HepG2 (cell line): ENCODE results near the gene VAT1L. TPM values are rescaled to one million over a fixed set of nuclear protein-coding genes. Genes with fewer than 3 reads are reported as not detected.

Experiments
- ELF3 ChIP-seq: IDR thresholded peaks from 2 replicates; pipeline ENCODE4 v1.6.1; 2016; ENCODE audit warnings: missing genetic modification reagents, missing compliant biosample characterization
- FOXA3 ChIP-seq: IDR thresholded peaks from 2 replicates; pipeline ENCODE4 v1.6.1; 2016; ENCODE audit warnings: missing genetic modification reagents, missing compliant biosample characterization
- HMG20A ChIP-seq: IDR thresholded peaks from 2 replicates; pipeline ENCODE4 v1.6.1; 2016; ENCODE audit warnings: borderline replicate concordance
- KLF9 ChIP-seq: IDR thresholded peaks from 2 replicates; pipeline ENCODE4 v1.6.1; 2016; ENCODE audit warnings: low read depth
- MIER2 ChIP-seq: IDR thresholded peaks from 2 replicates; pipeline ENCODE4 v1.6.1; 2016; ENCODE audit warnings: missing biosample characterization, missing genetic modification reagents
- MXD4 ChIP-seq: IDR thresholded peaks from 2 replicates; pipeline ENCODE4 v1.6.1; 2016; ENCODE audit warnings: mild to moderate bottlenecking, missing biosample characterization, missing genetic modification reagents
- NONO ChIP-seq, 2 experiments: fragments of 450-650 bp in 1 of 2; sonication (generic) in 1 of 2; formaldehyde crosslinking in 1 of 2; IDR thresholded peaks in 1 of 2; conservative IDR thresholded peaks in 1 of 2; 2 replicates each; pipeline versions ENCODE4 v1.6.1 to v1.8.0; 2017 to 2022; ENCODE audit warnings: mild to moderate bottlenecking in 1 of 2, missing genetic modification reagents in 1 of 2, moderate library complexity in 1 of 2
- RXRA ChIP-seq: sonication (generic); formaldehyde crosslinking; IDR thresholded peaks from 2 replicates; pipeline ENCODE4 v1.5.1; 2020; ENCODE audit warnings: missing genetic modification reagents
- TBX3 ChIP-seq: fragments of 450-650 bp; IDR thresholded peaks from 2 replicates; pipeline ENCODE4 v1.6.1; 2017; ENCODE audit warnings: antibody characterized with exemption, mild to moderate bottlenecking, inconsistent platforms, borderline replicate concordance
- ZBTB7B ChIP-seq: sonication (generic); formaldehyde crosslinking; IDR thresholded peaks from 2 replicates; pipeline ENCODE4 v1.4.0; 2020; ENCODE audit warnings: missing genetic modification reagents
- ZNF282 ChIP-seq: fragments of 450-650 bp; IDR thresholded peaks from 2 replicates; pipeline ENCODE4 v1.6.1; 2018; ENCODE audit not compliant: partially characterized antibody
- ZNF644 ChIP-seq: IDR thresholded peaks from 2 replicates; pipeline ENCODE4 v1.6.1; 2016; ENCODE audit warnings: low read depth
- polyA plus RNA-seq, 8 experiments: library from polyadenylated mRNA; depleted of rRNA in 3 of 8; stranded (reverse) in 7 of 8; unstranded in 1 of 8; fragments of >200 nt; fragmentation: Illumina TruSeq in 4 of 8; extraction: Trizol in 4 of 8; gene quantifications; 2 replicates each; pipeline versions ENCODE4 v1.2.1 to v1.2.3, GENCODE V29; 2011 to 2016; ENCODE audit warnings: low read depth in 4 of 8, missing spikeins in 1 of 8, mixed read lengths in 1 of 8; ENCODE audit not compliant: insufficient read depth in 1 of 8
- total RNA-seq, 5 experiments: library from RNA; depleted of rRNA; stranded (reverse); fragments of >200 nt; fragmentation: Illumina TruSeq; extraction: Trizol; gene quantifications; 2 replicates each; pipeline ENCODE4 v1.2.3, GENCODE V29; 2016; ENCODE audit warnings: low read depth in 1 of 5
- TF ChIP-seq, protein P1 (sequence below): sonication (generic); formaldehyde crosslinking; IDR thresholded peaks from 2 replicates; pipeline ENCODE4 v1.4.0; 2020; ENCODE audit warnings: low read depth, missing genetic modification reagents
- TF ChIP-seq, protein P2 (sequence below): sonication (generic); formaldehyde crosslinking; IDR thresholded peaks from 2 replicates; pipeline ENCODE4 v1.4.0; 2020; ENCODE audit warnings: mild to moderate bottlenecking, missing genetic modification reagents
- TF ChIP-seq, protein P3 (sequence below): IDR thresholded peaks from 2 replicates; pipeline ENCODE4 v1.6.1; 2016; ENCODE audit warnings: missing genetic modification reagents, missing compliant biosample characterization
- TF ChIP-seq, protein P4 (sequence below): sonication (generic); formaldehyde crosslinking; IDR thresholded peaks from one replicate; pipeline ENCODE4 v1.5.1; 2020; ENCODE audit warnings: mild to moderate bottlenecking, missing genetic modification reagents; ENCODE audit errors: not compliant biosample characterization

The VAT1L gene
- total and polyA plus RNA-seq, 2 of the 13 experiments (the other 11 are each of a cell fraction or from before 2014, with no cell fraction given), result not detected

DNA sequence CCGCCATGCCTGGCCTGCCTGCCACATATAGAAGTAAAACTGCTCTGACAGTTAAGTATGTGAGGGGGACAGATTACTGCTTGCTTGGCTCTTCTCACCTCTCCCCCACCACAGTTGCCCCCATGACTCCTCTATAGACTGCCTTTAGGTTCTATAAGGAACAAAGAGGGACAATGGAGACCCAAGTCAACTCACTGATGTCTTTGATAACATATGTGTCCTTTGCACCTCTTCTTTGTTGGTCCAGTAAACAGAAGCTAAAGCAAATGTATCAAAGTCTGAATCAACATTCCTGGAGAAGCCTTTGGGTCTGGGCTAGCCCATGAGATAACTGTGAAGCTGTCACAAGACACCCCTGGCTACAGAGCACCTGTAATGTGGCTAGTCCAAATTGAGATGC lies 38.9 kb upstream of the VAT1L start (continued):
- TF ChIP-seq MXD4 (CRISPR knock-in tag) (no peak), ZNF282 (no peak), TBX3 (peak; percentile 89; the same call in 1 of the 2 replicates), MIER2 (peak; percentile 74; the same call in 1 of the 2 replicates), ELF3 (peak; percentile 73), ZNF644 (CRISPR knock-in tag) (peak; percentile 96), ZBTB7B (0 out of 2 replicates have a peak, but pooled peaks have one; percentile 47), RXRA (CRISPR knock-in tag) (no peak), FOXA3 (CRISPR knock-in tag) (peak; percentile 88), NONO (IDR thresholded peaks at IDR 0.05) (no peak), NONO (CRISPR knock-in tag; conservative IDR thresholded peaks at IDR 0.05) (peak; percentile 64), HMG20A (CRISPR knock-in tag) (peak; percentile 34; the same call in 1 of the 2 replicates), KLF9 (CRISPR knock-in tag) (no peak)
- TF ChIP-seq, protein P1, sequence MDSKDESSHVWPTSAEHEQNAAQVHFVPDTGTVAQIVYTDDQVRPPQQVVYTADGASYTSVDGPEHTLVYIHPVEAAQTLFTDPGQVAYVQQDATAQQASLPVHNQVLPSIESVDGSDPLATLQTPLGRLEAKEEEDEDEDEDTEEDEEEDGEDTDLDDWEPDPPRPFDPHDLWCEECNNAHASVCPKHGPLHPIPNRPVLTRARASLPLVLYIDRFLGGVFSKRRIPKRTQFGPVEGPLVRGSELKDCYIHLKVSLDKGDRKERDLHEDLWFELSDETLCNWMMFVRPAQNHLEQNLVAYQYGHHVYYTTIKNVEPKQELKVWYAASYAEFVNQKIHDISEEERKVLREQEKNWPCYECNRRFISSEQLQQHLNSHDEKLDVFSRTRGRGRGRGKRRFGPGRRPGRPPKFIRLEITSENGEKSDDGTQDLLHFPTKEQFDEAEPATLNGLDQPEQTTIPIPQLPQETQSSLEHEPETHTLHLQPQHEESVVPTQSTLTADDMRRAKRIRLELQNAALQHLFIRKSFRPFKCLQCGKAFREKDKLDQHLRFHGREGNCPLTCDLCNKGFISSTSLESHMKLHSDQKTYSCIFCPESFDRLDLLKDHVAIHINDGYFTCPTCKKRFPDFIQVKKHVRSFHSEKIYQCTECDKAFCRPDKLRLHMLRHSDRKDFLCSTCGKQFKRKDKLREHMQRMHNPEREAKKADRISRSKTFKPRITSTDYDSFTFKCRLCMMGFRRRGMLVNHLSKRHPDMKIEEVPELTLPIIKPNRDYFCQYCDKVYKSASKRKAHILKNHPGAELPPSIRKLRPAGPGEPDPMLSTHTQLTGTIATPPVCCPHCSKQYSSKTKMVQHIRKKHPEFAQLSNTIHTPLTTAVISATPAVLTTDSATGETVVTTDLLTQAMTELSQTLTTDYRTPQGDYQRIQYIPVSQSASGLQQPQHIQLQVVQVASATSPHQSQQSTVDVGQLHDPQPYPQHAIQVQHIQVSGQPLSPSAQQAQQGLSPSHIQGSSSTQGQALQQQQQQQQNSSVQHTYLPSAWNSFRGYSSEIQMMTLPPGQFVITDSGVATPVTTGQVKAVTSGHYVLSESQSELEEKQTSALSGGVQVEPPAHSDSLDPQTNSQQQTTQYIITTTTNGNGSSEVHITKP (CRISPR knock-in tag), result 0 out of 2 replicates have a peak, but pooled peaks have one; percentile 21
- TF ChIP-seq, protein P2, sequence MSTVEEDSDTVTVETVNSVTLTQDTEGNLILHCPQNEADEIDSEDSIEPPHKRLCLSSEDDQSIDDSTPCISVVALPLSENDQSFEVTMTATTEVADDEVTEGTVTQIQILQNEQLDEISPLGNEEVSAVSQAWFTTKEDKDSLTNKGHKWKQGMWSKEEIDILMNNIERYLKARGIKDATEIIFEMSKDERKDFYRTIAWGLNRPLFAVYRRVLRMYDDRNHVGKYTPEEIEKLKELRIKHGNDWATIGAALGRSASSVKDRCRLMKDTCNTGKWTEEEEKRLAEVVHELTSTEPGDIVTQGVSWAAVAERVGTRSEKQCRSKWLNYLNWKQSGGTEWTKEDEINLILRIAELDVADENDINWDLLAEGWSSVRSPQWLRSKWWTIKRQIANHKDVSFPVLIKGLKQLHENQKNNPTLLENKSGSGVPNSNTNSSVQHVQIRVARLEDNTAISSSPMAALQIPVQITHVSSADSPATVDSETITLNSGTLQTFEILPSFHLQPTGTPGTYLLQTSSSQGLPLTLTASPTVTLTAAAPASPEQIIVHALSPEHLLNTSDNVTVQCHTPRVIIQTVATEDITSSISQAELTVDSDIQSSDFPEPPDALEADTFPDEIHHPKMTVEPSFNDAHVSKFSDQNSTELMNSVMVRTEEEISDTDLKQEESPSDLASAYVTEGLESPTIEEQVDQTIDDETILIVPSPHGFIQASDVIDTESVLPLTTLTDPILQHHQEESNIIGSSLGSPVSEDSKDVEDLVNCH (CRISPR knock-in tag), result no peak
- TF ChIP-seq, protein P3, sequence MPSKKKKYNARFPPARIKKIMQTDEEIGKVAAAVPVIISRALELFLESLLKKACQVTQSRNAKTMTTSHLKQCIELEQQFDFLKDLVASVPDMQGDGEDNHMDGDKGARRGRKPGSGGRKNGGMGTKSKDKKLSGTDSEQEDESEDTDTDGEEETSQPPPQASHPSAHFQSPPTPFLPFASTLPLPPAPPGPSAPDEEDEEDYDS, result peak; percentile 20; the same call in 1 of the 2 replicates
- TF ChIP-seq, protein P4, sequence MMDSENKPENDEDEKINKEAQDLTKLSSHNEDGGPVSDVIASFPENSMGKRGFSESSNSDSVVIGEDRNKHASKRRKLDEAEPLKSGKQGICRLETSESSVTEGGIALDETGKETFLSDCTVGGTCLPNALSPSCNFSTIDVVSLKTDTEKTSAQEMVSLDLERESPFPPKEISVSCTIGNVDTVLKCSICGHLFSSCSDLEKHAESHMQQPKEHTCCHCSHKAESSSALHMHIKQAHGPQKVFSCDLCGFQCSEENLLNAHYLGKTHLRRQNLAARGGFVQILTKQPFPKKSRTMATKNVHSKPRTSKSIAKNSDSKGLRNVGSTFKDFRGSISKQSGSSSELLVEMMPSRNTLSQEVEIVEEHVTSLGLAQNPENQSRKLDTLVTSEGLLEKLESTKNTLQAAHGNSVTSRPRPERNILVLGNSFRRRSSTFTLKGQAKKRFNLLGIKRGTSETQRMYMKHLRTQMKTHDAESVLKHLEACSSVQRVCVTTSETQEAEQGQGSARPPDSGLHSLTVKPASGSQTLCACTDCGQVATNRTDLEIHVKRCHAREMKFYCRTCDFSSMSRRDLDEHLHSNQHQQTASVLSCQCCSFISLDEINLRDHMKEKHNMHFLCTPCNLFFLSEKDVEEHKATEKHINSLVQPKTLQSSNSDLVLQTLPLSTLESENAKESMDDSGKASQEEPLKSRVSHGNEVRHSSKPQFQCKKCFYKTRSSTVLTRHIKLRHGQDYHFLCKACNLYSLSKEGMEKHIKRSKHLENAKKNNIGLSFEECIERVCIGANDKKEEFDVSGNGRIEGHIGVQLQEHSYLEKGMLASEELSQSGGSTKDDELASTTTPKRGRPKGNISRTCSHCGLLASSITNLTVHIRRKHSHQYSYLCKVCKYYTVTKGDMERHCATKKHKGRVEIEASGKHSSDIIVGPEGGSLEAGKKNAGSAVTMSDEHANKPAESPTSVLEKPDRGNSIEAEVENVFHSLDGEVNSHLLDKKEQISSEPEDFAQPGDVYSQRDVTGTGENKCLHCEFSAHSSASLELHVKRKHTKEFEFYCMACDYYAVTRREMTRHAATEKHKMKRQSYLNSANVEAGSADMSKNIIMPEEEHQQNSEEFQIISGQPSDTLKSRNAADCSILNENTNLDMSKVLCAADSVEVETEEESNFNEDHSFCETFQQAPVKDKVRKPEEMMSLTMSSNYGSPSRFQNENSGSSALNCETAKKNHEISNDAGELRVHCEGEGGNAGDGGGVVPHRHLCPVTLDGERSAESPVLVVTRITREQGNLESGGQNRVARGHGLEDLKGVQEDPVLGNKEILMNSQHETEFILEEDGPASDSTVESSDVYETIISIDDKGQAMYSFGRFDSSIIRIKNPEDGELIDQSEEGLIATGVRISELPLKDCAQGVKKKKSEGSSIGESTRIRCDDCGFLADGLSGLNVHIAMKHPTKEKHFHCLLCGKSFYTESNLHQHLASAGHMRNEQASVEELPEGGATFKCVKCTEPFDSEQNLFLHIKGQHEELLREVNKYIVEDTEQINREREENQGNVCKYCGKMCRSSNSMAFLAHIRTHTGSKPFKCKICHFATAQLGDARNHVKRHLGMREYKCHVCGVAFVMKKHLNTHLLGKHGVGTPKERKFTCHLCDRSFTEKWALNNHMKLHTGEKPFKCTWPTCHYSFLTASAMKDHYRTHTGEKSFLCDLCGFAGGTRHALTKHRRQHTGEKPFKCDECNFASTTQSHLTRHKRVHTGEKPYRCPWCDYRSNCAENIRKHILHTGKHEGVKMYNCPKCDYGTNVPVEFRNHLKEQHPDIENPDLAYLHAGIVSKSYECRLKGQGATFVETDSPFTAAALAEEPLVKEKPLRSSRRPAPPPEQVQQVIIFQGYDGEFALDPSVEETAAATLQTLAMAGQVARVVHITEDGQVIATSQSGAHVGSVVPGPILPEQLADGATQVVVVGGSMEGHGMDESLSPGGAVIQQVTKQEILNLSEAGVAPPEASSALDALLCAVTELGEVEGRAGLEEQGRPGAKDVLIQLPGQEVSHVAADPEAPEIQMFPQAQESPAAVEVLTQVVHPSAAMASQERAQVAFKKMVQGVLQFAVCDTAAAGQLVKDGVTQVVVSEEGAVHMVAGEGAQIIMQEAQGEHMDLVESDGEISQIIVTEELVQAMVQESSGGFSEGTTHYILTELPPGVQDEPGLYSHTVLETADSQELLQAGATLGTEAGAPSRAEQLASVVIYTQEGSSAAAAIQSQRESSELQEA (CRISPR knock-in tag), result no peak
